DOHH2 (cell line): ENCODE results near the gene PORCN.

Experiments
- H3F3A ChIP-seq: fragments of 200-600 bp; sonication (generic), shearing (Covaris generic); 2 replicates; pipeline ENCODE4 v1.6.0; 2016; ENCODE audit warnings: antibody characterized with exemption, mild to moderate bottlenecking; ENCODE audit not compliant: control insufficient read depth, insufficient read depth
- H3K27ac ChIP-seq: fragments of 200-600 bp; sonication (generic); 2 replicates; pipeline ENCODE4 v1.5.1; 2014; ENCODE audit warnings: low read depth, mild to moderate bottlenecking, low read length, moderate library complexity
- H3K27me3 ChIP-seq: fragments of 200-600 bp; sonication (generic); 2 replicates; pipeline ENCODE4 v1.6.1; 2014; ENCODE audit warnings: mild to moderate bottlenecking, low read length, mixed read lengths; ENCODE audit not compliant: control insufficient read depth
- H3K36me3 ChIP-seq: fragments of 200-600 bp; sonication (generic); 2 replicates; pipeline ENCODE4 v1.6.1; 2014; ENCODE audit warnings: mild to moderate bottlenecking, low read length, moderate library complexity, mixed read lengths; ENCODE audit not compliant: control insufficient read depth
- H3K4me1 ChIP-seq: fragments of 200-600 bp; sonication (generic); 2 replicates; pipeline ENCODE4 v1.6.1; 2014; ENCODE audit warnings: mild to moderate bottlenecking, low read length, mixed read lengths; ENCODE audit not compliant: control insufficient read depth
- H3K4me2 ChIP-seq: fragments of 200-600 bp; sonication (generic); 2 replicates; pipeline ENCODE4 v1.6.0; 2014; ENCODE audit warnings: mild to moderate bottlenecking, low read length, moderate library complexity
- H3K4me3 ChIP-seq: fragments of 200-600 bp; sonication (generic); 2 replicates; pipeline ENCODE4 v1.5.1; 2014; ENCODE audit warnings: mild to moderate bottlenecking, low read length, mixed read lengths
- H3K79me2 ChIP-seq: fragments of 200-600 bp; sonication (generic); 2 replicates; pipeline ENCODE4 v1.6.1; 2014; ENCODE audit warnings: mild to moderate bottlenecking, low read length, mixed read lengths; ENCODE audit not compliant: control insufficient read depth
- H3K9me2 ChIP-seq: fragments of 200-600 bp; sonication (generic); replicated peaks from 2 replicates; pipeline ENCODE4 v1.6.1; 2014; ENCODE audit warnings: mild to moderate bottlenecking, low read length, mixed read lengths; ENCODE audit not compliant: control insufficient read depth
- H3K9me3 ChIP-seq: fragments of 200-600 bp; sonication (generic); 2 replicates; pipeline ENCODE4 v1.6.1; 2014; ENCODE audit warnings: antibody characterized with exemption, low read length, mixed read lengths; ENCODE audit not compliant: control insufficient read depth, insufficient read depth
- H4K20me1 ChIP-seq: fragments of 200-600 bp; sonication (generic); 2 replicates; pipeline ENCODE4 v1.6.0; 2014; ENCODE audit warnings: low read depth, mild to moderate bottlenecking, antibody characterized with exemption, low read length, moderate library complexity; ENCODE audit not compliant: control insufficient read depth, insufficient read depth
- EZH2phosphoT487 ChIP-seq: fragments of 200-600 bp; sonication (generic); IDR thresholded peaks from 2 replicates; pipeline ENCODE4 v1.6.1; 2017; ENCODE audit warnings: borderline replicate concordance, mild to moderate bottlenecking, antibody characterized with exemption, low read length, moderate library complexity, mixed read lengths
- TF ChIP-seq, protein P1 (sequence below): fragments of 200-600 bp; sonication (generic); IDR thresholded peaks from one replicate; pipeline ENCODE4 v1.5.1; 2014; ENCODE audit warnings: antibody characterized with exemption, mild to moderate bottlenecking, low read depth, low read length; ENCODE audit not compliant: poor library complexity, severe bottlenecking

The PORCN gene

DNA sequence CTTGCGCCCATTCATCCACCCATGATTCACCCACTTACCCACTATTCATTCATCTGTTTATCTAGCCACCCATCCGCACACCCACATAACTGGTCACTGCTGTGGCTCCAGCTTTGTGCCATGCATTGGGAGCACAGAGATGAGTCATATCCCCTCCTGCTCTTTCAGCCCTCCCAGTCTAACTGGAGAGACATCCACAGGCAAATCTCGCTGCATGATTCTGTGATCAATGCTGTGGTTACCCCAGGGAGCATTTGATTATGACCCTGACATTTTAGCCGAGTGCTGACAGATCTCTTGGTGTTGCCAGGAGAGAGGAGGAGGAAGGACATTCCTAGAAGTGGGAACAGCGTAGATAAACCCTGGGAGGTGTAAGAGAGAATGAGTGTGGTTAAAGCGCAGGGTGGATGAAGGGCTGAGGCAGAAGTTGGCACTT lies 10.4 kb upstream of the PORCN start:
- no peak overlapping the region for H3K4me2 ChIP-seq
- no peaks in the 10 kb centered on the region for H3K9me2 ChIP-seq
- no peak overlapping the region for H3K27ac ChIP-seq
- H3K4me1 ChIP-seq, result no peaks in the 10 kb centered on the region
- H3K36me3 ChIP-seq, result no peaks in the 10 kb centered on the region
- no peaks in the 10 kb centered on the region for H3F3A ChIP-seq
- H4K20me1 ChIP-seq, result no peaks in the 10 kb centered on the region
- H3K27me3 ChIP-seq, result peaks cover 3% of the 10 kb centered on the region; the same call in 1 of the 2 replicates
- H3K79me2 ChIP-seq, result no peaks in the 10 kb centered on the region
- TF ChIP-seq, protein P1, sequence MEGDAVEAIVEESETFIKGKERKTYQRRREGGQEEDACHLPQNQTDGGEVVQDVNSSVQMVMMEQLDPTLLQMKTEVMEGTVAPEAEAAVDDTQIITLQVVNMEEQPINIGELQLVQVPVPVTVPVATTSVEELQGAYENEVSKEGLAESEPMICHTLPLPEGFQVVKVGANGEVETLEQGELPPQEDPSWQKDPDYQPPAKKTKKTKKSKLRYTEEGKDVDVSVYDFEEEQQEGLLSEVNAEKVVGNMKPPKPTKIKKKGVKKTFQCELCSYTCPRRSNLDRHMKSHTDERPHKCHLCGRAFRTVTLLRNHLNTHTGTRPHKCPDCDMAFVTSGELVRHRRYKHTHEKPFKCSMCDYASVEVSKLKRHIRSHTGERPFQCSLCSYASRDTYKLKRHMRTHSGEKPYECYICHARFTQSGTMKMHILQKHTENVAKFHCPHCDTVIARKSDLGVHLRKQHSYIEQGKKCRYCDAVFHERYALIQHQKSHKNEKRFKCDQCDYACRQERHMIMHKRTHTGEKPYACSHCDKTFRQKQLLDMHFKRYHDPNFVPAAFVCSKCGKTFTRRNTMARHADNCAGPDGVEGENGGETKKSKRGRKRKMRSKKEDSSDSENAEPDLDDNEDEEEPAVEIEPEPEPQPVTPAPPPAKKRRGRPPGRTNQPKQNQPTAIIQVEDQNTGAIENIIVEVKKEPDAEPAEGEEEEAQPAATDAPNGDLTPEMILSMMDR, result no peak
- no peak for TF ChIP-seq EZH2phosphoT487
- no peak overlapping the region for H3K4me3 ChIP-seq
- no peaks in the 10 kb centered on the region for H3K9me3 ChIP-seq

DNA sequence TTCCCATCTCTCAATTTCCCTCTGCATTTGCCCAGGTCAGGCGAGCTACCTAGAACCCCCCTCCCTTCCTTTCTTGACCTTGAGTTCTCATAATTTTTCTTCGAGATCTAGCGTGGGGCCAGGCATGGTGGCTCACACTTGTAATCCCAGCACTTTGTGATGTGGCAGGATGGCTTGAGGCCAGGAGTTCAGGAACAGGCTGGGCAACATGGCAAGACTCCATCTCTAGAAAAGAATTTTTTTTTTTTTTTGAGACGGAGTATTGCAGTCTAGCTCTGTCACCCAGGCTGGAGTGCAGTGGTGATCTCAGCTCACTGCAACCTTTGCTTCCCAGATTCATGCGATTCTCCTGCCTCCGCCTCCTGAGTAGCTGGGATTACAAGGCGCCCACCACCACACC lies 4.5 kb upstream of the PORCN start:
- H3K27me3 ChIP-seq, result peaks cover 11% of the 10 kb centered on the region; the same call in 1 of the 2 replicates
- H3K9me3 ChIP-seq, result no peaks in the 10 kb centered on the region
- no peaks in the 10 kb centered on the region for H4K20me1 ChIP-seq
- H3K27ac ChIP-seq, result no peak overlapping the region
- no peak overlapping the region for H3K4me2 ChIP-seq
- H3K9me2 ChIP-seq, result no peaks in the 10 kb centered on the region
- H3K79me2 ChIP-seq, result no peaks in the 10 kb centered on the region
- H3F3A ChIP-seq, result no peaks in the 10 kb centered on the region
- H3K4me3 ChIP-seq, result no peak overlapping the region
- H3K4me1 ChIP-seq, result peaks cover 7% of the 10 kb centered on the region
- TF ChIP-seq, protein P1, result no peak
- no peak for TF ChIP-seq EZH2phosphoT487
- no peaks in the 10 kb centered on the region for H3K36me3 ChIP-seq

DNA sequence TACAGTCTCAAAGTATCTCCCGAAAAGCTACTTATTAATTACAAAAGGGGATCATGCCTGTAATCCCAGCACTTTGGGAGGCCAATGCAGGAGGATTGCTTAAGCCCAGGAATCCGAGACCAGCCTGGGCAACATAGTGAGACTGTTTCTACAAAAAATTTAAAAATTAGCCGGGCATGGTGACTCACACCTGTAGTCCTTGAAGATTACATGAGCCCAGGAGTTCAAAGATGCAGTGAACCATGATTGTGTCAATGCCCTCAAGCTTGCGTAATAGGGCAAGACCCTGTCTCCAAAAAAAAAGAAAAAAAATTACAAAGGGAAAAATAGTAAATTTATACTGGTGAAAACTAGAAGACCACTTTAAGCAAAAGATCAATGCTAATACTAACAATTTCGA lies 3.3 kb upstream of the PORCN start:
- H4K20me1 ChIP-seq, result no peaks in the 10 kb centered on the region

More for the DNA sequence above, 3.3 kb upstream of the PORCN start:
- Histone ChIP-seq H3K9me2 (no peaks in the 10 kb centered on the region), H3K36me3 (no peaks in the 10 kb centered on the region), H3K4me3 (no peak overlapping the region), H3K27me3 (peaks cover 11% of the 10 kb centered on the region; the same call in 1 of the 2 replicates), H3K9me3 (no peaks in the 10 kb centered on the region), H3K4me1 (peaks cover 12% of the 10 kb centered on the region), H3K79me2 (no peaks in the 10 kb centered on the region), H3K4me2 (no peak overlapping the region), H3F3A (no peaks in the 10 kb centered on the region), H3K27ac (no peak overlapping the region)
- TF ChIP-seq, protein P1, result no peak
- no peak for TF ChIP-seq EZH2phosphoT487
